Kidney (tissue), 14 donors: ENCODE data around the gene ACO2. TPM values are rescaled to one million over a fixed set of nuclear protein-coding genes. Genes with fewer than 3 reads are reported as not detected.

Experiments used
- DNase-seq, 5 donors: peaks; one replicate each; pipeline ENCODE4 v3.0.0-alpha.2; 2013 to 2020
- FAIRE-seq: peaks from 2 replicates; lab custom pipeline; 2012; peaks lifted over from hg19 to GRCh38; lab: Jason Lieb, UNC
- H3K27ac ChIP-seq, 2 donors: one replicate each; pipeline ENCODE4 v1.7.0; 2013; ENCODE audit warnings: low read depth in 2 of 2, low read length in 2 of 2, inconsistent platforms in 1 of 2
- H3K27me3 ChIP-seq: one replicate; pipeline ENCODE4 v1.7.1; 2013; ENCODE audit warnings: low read length, inconsistent platforms; ENCODE audit not compliant: control insufficient read depth, insufficient read depth
- H3K36me3 ChIP-seq, 3 donors: one replicate each; pipeline versions ENCODE4 v1.7.0 to v1.7.1; 2013; ENCODE audit warnings: low read length in 3 of 3, control low read depth in 1 of 3, inconsistent platforms in 1 of 3; ENCODE audit not compliant: insufficient read depth in 3 of 3, control insufficient read depth in 2 of 3
- H3K4me1 ChIP-seq, 3 donors: one replicate each; pipeline versions ENCODE4 v1.7.0 to v1.7.1; 2013; ENCODE audit warnings: low read length in 3 of 3, inconsistent platforms in 1 of 3, low read depth in 1 of 3; ENCODE audit not compliant: control insufficient read depth in 2 of 3, insufficient read depth in 2 of 3
- H3K4me3 ChIP-seq, 3 donors: one replicate each; pipeline versions ENCODE4 v1.7.0 to v1.8.1; 2013; ENCODE audit warnings: low read length in 3 of 3, control low read depth in 1 of 3, inconsistent platforms in 1 of 3
- H3K9ac ChIP-seq, 3 donors: one replicate each; pipeline versions ENCODE4 v1.7.0 to v1.7.1; 2013; ENCODE audit warnings: low read length in 3 of 3, control low read depth in 1 of 3, inconsistent platforms in 1 of 3
- H3K9me3 ChIP-seq, 3 donors: one replicate each; pipeline versions ENCODE4 v1.7.0 to v1.7.1; 2013; ENCODE audit warnings: low read length in 3 of 3, control low read depth in 1 of 3, inconsistent platforms in 1 of 3; ENCODE audit not compliant: control insufficient read depth in 2 of 3, insufficient read depth in 1 of 3
- CTCF ChIP-seq: IDR thresholded peaks from 3 replicates; pipeline ENCODE4 v1.5.1; 2012; ENCODE audit warnings: mild to moderate bottlenecking, moderate library complexity, borderline replicate concordance; ENCODE audit not compliant: insufficient read depth; ENCODE audit errors: extremely low read depth
- intact Hi-C: fragments of 100-400 bp; cut with DNase I; formaldehyde crosslinking; loops from one replicate; pipeline ENCODE4 v1.11.1; 2022
- polyA plus RNA-seq: library from polyadenylated mRNA; stranded (reverse); fragments of 350-450 nt; fragmentation: Illumina TruSeq; extraction: RNeasy Lipid Tissue Mini Kit (QIAGEN cat#74804); gene quantifications from one replicate; pipeline ENCODE4 v1.2.3, GENCODE V29; 2014; ENCODE audit warnings: low read depth, low replicate concordance; ENCODE audit not compliant: insufficient read depth
- total RNA-seq: library from RNA; stranded (reverse); fragmentation: NEBNext Ultra II Directional; extraction: Animal tissue kit (Norgen Biotek cat#: 25700); gene quantifications from one replicate; pipeline ENCODE4 v1.2.1, GENCODE V29; 2021
- donor health status: control.
- donor health status: control.
- donor health status: control.
- donor health status: control.
- donor health status: control.
- donor health status: DM: yes; HTN: yes; CAD: no.
- donor health status: Normal renal cell carcinoma (clear cell type).

ACO2 gene
- total and polyA plus RNA-seq, 2 donors from 2014 or later, result 119 to 262 TPM

GRCh38 chr22:41573677-41574076, 104.8 kb downstream of the ACO2 start:
- intact Hi-C loops, result no loop called here
- H3K27ac ChIP-seq, result no peak overlapping the region
- no peak for DNase-seq
- TF ChIP-seq CTCF, result no peak
- peaks cover 0 to 5% (median 4%) of the 10 kb centered on the region in 3 donors for H3K36me3 ChIP-seq
- no peaks in the 10 kb centered on the region for H3K9me3 ChIP-seq
- no peak overlapping the region for H3K4me3 ChIP-seq
- FAIRE-seq, result no peak
- no peaks in the 10 kb centered on the region for H3K27me3 ChIP-seq
- no peak overlapping the region for H3K9ac ChIP-seq
- peaks cover 0 to 10% (median 0%) of the 10 kb centered on the region in 3 donors for H3K4me1 ChIP-seq

- peak overlapping the region; percentile 29 to 63 for H3K27ac ChIP-seq
- no peak for TF ChIP-seq CTCF
- FAIRE-seq, result no peak
- peaks cover 0 to 8% (median 0%) of the 10 kb centered on the region in 3 donors for H3K4me1 ChIP-seq
- H3K9ac ChIP-seq, result no peak overlapping the region
- intact Hi-C loops, result no loop called here
- DNase-seq, result peak in 2 of 5 donors; percentile 49 to 92
- H3K4me3 ChIP-seq, result no peak overlapping the region
- H3K9me3 ChIP-seq, result no peaks in the 10 kb centered on the region
- H3K27me3 ChIP-seq, result no peaks in the 10 kb centered on the region
- H3K36me3 ChIP-seq, result peaks cover 0 to 15% (median 6%) of the 10 kb centered on the region in 3 donors
Measured at GRCh38 chr22:41574847-41575381, 106.0 kb downstream of the ACO2 start.

DNA sequence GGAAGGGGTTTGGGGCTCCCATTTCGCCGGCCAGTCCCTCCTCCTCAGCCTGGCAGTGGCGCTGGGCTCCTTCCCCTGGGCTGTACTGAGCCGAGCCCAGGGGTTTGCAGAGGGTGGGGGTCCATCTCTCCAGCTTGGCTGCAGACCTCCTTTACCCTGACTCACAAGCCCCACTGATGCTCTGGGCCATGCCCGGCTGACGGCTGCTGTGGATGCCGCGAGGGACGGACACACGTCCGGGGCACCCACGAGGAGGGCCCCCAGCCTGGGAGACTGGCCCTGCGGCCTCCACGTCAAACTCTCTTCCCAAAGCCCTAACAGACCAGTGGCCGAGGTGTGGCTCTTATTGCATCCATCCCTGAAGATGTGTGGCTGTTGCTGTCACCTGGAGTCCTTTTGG, 106.6 kb downstream of the ACO2 start:
- peaks cover 0 to 16% (median 6%) of the 10 kb centered on the region in 3 donors for H3K36me3 ChIP-seq
- no peak overlapping the region for H3K9ac ChIP-seq
- H3K9me3 ChIP-seq, result no peaks in the 10 kb centered on the region
- FAIRE-seq (no peak), DNase-seq (no peak)
- H3K4me1 ChIP-seq, result peaks cover 0 to 8% (median 0%) of the 10 kb centered on the region in 3 donors
- intact Hi-C loops, result no loop called here
- H3K27ac ChIP-seq, result no peak overlapping the region
- H3K4me3 ChIP-seq, result no peak overlapping the region
- no peak for TF ChIP-seq CTCF
- H3K27me3 ChIP-seq, result no peaks in the 10 kb centered on the region
